GM19025 (cell line): ENCODE results near the gene GBA2.

Experiments
- ATAC-seq: cut with Tn5 transposase; IDR thresholded peaks from one replicate; pipeline ENCODE4 v1.9.1; 2021; ENCODE audit warnings: mild to moderate bottlenecking, low read depth, moderate library complexity; ENCODE audit not compliant: unreplicated experiment

Gene GBA2

DNA sequence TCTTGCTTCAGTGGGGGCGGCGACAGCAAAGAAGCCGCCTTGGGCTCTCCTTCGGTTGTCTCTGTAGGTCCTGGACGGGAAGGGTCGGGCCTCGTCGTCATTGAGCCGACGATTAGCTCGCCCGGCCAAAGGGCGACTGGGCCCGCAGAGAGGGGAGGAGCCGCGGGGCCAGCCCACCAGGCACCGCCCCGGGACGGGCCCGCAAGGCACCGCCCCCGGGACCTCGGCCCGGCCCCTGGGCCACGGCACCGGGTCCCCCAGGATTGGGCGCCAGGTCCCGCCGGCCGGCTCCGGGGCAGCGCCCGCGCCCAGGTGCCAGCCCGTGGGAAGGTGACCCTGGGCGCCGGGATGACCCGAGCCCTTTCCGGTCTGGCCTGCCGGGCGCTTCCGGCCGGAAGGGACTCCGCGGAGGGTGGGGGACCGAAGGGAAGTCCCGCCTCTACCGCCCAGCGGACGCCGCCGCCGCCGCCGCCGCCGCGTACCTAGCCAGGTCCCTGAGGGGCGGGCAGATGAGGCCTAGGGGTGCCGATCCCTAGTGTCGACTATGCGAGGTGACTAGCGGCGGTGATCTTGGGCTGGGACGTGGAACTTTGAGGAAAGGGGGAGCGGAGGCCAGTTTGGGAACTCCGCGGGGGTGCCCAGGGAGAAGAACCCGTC is at the start of gene GBA2, which contains the start of gene RGP1:
Gene GBA2 (minus strand): TSS at position 371 of the 657 bp plus-strand sequence. CDS start 524 bp downstream, outside the sequence.
Gene RGP1 (plus strand): TSS at position 430 of the 657 bp plus-strand sequence. CDS start 469 bp downstream, outside the sequence.
- ATAC-seq: peak; percentile 82

GRCh38 chr9:35797311-35798109 is 48.5 kb upstream of the GBA2 start:
- no peak for ATAC-seq

GRCh38 chr9:35795695-35796094 is 46.7 kb upstream of the GBA2 start:
- ATAC-seq: no peak

- no peak for ATAC-seq
These were observed 44.4 kb upstream of the GBA2 start for GRCh38 chr9:35793461-35793860.

- ATAC-seq: no peak
These were observed 43.8 kb upstream of the GBA2 start for GRCh38 chr9:35792826-35793225.

GRCh38 chr9:35792024-35792813 is 43.2 kb upstream of the GBA2 start:
- no peak for ATAC-seq

DNA sequence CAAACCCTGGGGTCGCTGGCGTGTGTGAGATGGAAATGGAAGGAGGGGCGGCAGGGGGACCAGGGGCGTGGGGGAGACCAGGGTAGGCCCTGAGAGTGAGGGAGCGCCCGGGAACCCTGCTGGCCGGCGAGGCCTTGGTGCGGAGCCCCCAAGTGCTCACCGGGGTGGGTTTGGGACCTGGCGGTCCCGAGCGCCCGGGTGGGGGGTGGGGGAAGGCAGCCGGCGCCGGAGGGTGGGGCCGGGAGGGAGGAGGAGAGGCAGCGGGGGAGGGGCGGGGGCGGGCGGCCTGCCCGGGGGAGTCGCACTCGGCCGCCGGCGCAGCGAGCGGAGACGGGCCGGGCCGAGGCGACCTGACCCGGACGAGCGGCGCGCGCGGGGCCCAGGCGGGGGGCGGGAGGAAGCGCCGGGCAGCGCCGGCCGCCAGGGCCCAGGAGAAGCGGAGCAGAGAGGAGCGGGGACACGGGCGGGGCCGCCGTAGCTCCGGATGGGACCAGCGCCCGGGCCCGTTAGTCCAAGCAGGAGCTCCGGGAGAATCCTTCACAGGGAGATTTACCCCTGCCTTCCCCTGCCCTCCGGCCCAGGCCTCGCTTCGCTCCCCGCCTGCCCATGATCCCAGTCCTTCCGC is 42.4 kb upstream of the GBA2 start, which contains the start of gene NPR2:
Gene NPR2 (plus strand): TSS at position 295 of the 625 bp plus-strand sequence. CDS start 818 bp downstream, outside the sequence.
- no peak for ATAC-seq

DNA sequence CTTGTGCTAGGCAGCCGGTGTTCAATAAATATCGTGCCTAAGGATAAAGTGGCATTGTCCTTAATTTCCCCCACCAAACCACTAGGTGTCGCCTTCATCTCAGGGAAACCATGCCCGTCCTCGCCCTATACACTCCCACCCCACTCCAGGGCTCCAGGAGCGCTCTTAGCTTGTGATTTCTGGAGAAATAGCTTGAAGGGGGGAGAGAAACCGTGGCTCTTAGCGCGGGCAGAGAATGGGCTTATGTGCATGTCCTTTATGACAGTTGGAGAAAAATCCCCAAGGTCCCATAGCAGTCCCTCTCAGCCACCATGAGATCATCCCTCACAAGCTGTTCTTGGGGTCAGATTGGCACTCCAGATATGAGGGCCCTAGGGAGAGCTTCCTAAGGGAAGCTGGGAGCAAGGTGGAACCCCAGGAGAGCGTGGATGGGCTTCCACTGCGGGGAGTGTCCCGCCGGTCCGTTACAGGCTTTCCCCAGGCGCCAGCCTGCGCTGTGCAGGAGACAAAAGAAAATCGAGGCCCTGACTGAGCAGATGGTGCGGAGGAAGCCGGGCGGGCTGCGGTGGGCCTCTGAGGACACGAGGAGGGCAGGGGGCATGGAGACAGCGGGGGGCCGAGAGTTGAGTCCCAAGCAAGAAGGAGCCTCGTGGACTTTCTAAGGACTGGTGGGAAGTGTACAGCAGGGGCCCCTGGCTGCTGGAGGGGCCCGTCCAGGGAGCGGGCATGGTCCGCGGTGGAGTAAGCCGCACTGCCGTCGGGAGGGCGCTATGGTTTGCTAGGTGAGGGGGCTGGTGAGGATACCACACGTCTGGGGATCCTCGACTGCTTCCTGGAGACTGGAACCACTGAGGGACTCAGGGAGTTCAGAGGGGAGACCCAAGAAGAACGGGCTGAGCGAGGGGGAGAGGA is 41.6 kb upstream of the GBA2 start:
- ATAC-seq: no peak

- no peak for ATAC-seq
These were observed 41.0 kb upstream of the GBA2 start for GRCh38 chr9:35790025-35790384.

DNA sequence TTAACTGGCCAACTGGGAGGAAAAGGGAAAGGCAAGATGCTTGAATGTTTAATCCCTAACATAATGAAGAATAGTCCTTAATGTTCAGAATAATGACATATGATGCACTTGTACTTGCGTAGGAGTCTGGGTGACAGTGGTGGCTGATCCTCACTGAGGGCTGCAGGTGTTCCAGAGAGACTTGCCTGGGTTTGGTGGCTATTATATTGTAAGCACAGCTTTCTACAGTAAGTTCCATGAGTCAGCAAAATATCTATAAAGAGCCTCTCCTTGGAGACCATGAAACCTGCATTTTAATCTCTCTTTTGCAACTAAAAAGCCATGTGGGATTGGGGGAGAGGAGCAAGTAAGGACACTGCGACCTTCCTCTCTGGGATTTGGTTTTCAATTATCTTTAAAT is 40.5 kb upstream of the GBA2 start:
- ATAC-seq: no peak

DNA sequence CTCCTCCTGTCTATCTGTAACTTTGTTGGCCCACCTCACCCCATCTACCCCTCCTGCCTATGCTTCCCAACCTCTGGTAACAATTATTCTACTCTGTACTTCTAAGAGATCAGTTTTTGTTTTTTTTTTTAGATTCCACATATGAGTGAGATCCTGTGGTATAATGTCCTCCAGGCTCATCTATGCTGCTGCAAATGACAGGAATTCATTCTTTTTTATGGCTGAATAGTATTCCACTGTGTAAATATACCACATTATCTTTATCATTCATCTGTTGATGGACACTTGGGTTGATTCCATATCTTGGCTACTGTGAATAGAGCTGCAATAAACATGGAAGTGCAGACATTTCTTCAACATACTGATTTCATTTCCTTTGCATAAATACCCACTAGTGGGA is 34.4 kb upstream of the GBA2 start:
- no peak for ATAC-seq

DNA sequence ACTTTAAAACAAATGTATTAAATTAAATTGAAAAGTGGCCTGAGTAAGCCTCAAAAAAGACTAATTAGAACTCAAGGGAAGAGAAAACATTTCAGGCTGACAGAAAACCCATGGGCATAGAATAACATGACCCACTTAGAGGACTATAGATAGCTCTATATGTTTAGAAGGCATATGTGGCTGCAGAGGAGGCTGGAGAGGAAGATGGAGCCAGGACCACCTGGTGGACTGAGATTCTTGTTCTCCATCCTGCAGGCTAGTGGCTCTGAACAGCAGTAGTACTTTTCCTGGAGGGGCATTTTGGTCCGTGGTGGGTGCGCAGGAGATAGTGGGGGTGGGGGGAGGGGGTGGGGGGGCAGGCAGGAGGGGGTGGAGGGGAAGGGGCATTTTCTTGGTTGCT is 32.0 kb upstream of the GBA2 start:
- ATAC-seq: no peak

DNA sequence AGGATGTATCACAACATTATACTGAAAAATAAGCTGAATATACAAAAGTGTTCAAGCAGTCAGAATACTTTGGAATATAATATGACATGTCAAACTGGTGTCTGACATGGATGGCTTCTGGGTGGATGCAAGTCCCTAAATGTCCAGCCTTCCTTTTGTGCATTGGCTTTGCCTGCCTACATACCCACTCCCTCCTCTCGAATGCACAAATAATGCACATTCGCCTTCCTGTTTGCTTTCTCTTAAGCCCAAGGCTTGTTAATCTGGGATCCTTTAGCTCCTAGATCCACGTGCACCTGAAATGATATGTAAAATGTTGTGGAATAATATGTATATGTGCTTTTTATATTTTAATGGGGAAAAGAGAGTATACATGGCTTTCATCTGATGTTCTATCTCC is 29.5 kb upstream of the GBA2 start:
- no peak for ATAC-seq

- ATAC-seq: no peak
These were observed 27.0 kb upstream of the GBA2 start for GRCh38 chr9:35776018-35776417.

- ATAC-seq: no peak
These were observed 26.0 kb upstream of the GBA2 start for GRCh38 chr9:35774907-35775635.

DNA sequence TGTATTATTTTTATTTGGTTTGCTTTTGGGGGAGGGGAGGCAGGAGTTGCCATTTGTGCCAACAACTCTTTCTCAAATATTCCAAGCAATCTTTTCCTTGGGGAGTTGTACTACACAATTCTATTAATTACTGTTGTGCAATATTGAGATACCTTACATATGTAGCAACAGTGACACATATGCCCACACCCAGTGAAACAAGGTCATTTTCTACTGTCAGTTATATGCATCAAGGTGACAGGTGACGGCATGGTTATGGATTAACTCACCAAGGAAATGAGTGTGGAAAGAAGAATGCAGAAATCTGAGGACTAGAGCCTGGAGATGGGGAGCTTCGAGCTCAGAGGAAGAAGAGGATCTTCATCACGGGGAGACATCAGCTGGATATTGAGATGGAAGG is 22.9 kb upstream of the GBA2 start:
- no peak for ATAC-seq

DNA sequence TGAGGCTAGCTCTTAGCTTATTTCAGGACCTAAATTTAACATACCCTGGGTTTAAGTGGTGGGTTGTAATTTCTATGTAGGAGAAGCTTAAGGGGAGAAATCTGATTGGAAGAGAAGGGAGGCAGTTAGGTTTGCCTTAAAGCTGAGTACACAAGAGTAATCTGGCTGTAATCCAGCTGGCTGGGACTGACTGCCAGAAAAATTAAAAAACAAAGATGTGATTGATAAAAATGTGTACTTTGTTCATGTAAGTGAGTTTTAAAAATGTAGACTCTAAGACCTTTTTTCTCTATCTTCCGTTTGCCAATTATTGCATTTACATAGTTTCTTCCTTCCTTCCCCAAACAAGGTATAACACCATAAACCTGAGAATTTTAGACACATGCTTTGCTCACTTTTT is 22.5 kb upstream of the GBA2 start:
- no peak for ATAC-seq

GRCh38 chr9:35771075-35771433 is 22.0 kb upstream of the GBA2 start:
- no peak for ATAC-seq

GRCh38 chr9:35769763-35770162 is 20.7 kb upstream of the GBA2 start:
- no peak for ATAC-seq
